GM18870 (cell line): ENCODE results near the gene UVRAG.

Experiments
- ATAC-seq: cut with Tn5 transposase; IDR thresholded peaks from one replicate; pipeline ENCODE4 v1.9.1; 2021; ENCODE audit warnings: moderate library complexity; ENCODE audit not compliant: unreplicated experiment

The UVRAG gene

DNA sequence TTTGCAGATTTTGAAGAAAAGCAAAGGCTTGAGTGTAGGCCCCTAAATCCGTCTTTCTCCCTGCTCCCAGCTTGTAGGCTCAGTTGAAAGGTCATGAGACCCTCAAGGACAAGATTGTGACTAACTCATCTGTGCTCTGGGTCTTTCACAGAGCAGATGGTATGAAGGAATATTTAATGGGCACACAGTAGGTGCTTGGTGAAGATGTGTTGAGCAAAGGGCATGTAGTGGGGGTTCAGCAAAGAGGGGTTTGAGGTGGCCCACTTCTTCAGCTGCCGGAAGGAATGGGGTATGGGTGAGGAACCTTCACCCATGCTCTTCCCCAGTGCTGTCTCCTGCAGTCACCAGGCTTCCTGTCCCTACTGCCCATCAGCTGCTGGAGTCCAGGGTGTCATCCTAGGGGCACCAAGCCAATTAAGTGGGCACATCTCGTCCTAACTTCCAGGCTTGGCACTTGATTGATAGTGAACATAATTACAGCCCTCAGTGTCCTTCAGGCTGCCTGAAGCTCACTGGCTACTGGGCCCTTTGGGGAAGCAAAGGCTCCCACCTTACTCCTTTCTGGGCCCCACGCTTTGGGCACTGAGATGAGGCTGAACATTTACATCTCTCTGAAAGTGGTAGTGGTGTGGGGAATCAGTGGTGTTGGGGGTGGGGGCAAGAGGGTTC, 31.5 kb upstream of the UVRAG start:
- ATAC-seq = no peak

DNA sequence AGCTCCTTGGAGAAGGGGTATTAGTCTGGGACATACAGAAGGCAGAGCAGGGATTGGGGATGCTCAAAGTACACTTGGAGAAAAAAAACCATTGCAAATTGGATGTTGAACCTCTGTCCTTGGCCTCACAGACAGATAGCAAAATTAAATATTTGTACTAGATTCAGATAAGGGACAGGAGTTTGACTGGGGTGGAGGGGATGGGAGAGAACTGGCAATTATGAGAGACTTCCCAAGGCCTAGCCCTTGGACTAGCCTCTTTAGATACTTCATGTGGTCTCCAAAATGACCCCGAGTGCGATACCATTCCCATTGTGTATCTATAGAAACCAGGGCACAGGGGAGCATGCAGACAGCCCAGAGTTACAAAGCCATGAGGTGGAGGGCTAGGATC, 30.9 kb upstream of the UVRAG start:
- ATAC-seq = no peak

DNA sequence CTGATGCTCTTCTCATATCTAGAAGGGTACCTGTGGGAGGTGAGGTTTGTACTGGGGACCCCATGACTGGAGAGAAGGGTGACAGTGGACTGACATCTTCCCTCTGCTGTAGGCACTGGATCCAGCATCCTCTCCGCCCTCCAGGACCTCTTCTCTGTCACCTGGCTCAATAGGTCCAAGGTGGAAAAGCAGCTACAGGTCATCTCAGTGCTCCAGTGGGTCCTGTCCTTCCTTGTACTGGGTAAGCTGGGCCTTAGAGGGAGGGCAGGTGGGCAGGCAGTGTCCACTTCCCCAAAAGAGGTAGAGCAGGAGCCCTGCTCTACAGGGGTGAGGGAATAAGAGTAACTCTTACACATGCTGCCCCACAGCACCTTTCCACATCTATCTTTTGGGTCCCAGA, 30.5 kb upstream of the UVRAG start:
- ATAC-seq = no peak

DNA sequence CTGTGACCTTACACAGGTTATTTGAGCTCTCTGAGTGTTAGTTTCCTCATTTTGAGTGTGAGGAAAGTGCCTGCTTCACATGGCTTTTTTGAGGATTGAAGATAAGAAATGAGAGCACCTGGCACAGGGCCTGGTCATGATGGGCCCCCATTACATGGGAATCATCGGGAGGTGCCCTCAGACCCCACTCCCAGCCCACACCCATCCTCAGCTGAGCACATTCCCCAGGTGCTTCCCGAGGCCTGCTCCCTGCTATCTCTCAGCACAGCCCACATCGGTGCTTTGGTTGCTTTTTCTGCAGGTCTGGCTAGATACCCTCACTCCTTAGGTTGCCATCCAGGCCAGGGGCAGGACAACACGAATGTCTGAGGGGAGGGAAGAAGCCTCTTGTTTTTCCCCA, 29.8 kb upstream of the UVRAG start:
- ATAC-seq = no peak

- peak; percentile 50 for ATAC-seq
Observed at GRCh38 chr11:75786101-75786736, 28.8 kb upstream of the UVRAG start.

DNA sequence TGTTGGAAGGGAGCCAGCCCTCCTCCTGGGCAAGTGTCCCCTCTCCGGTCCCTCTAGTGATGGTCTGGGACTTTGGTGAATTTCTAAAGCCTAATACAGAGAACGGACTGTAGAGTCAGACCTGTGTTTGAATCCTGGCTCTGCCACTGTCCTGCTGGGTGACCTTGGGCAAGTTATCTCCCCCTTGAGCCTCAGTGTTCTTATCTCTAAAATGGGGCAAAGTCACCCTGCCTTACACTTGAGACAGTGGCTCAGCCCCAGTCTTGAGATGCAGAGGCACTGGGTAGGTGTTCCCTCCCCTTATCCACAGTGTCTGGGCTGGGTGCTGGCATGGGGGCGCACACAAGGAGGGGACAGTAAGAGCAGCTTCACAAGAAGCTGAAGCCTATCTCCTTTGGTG, 25.5 kb upstream of the UVRAG start:
- ATAC-seq = no peak

DNA sequence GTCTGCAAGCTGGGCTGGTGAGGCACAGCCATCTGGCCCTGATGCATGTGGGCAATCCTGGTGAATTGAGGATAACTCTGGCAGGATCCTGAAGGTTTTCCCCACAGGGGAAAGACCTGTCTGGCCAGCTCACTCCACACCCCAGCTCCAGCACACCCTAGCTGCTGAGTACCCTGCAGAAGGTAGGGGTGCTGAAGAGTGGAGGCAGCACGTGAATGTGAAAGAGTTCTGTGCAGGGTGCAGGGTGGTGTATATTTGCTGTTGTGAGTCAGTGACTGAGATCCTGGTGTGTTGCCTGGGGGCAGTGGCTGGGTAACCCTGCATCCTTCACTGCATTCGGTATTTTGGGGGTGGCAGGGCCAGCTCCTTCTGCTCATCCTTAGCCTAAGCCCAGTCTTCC, 24.0 kb upstream of the UVRAG start:
- no peak for ATAC-seq

- no peak for ATAC-seq
Observed at GRCh38 chr11:75792127-75792731, 22.8 kb upstream of the UVRAG start.

DNA sequence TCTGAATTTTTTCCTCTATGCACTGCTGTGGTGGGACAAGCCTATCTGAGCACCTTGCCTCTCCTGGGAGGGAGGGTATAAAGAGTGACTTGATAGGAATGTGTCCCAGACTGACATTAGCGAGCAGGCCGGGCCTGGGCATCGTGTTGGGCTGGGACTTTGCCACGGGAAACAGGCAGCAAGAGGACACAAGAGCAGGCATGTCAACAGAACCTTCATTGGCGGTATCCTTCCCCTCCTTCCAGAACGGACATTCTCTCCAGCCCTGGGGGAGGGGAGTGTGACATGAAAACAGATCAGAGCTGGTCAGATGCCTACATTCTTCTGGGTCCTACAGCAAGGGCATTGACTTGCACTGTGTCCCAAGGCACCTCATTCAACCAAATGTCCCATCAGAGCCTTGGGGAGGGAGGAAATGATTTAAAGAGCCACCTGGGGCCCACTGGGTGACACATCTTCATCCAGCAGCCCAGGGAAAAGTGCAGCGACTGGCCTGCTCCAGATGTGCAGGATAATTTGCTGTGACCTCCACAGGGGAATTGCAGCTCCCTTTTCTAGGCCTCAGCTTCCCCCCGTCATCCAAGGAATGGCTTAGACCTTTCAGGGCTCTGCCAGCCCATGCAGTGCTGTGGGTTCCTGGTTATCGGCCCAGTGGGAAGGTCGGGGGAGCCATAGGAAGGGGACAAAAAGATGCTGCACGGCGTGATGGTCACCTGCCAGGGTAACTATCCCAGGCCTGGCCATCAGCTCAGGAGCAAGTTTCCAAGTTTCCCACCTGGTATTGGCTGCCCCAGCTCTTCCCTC, 21.8 kb upstream of the UVRAG start:
- no peak for ATAC-seq

GRCh38 chr11:75793966-75794365, 21.0 kb upstream of the UVRAG start:
- no peak for ATAC-seq

DNA sequence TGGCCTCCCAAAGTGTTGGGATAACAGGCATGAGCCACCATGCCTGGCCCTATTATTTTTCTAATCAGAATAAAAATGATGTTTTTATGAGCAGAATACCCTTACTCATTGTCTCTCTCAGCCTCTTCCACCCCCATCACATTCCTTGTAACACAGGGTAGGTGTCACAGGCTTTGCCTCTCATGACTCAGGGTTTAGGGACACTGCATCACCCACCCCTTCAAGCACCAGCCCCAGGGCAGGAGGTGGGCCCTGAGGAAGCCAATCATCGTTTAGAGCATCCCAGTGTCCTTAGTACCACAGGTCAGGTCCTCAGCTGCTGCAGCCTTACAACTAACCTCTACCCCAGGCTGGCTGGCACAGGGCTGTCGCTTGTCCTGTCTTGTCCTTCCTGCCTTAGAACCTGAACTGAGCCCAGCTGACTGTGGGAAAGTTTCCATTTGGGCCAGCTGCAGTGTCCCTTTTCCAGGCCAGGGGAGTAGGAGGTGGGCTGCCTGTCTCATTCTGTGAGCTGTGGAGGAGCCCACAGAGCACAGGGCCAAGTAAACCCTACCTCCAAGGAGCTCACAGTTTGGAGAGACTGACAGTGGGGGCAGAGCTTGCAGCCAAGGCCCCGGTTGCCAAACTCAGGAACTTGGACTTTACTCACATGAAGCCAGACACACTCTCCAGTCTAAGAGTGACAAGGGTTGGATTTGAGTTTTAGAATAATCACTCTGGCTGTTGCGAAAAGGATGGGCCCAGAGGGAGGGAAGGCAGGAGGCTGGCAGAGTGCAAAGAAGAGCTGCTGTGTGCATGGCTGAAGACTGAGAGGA, 19.5 kb upstream of the UVRAG start:
- ATAC-seq = no peak

DNA sequence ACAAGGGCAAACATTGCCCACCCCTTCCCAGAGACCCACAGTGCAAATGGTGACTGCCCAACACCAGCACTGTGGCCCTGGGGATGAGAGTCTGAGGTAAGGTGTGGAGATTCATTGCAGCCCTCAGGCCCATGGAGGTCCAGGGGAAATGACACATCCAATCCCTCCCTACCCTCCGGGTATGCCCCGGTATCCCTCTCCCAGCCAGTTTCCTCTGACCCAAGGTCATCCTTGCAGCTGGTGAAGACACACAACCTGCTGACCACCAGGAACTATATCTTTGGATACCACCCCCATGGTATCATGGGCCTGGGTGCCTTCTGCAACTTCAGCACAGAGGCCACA, 18.9 kb upstream of the UVRAG start:
- ATAC-seq = no peak

GRCh38 chr11:75797116-75797515, 17.9 kb upstream of the UVRAG start:
- ATAC-seq = no peak

DNA sequence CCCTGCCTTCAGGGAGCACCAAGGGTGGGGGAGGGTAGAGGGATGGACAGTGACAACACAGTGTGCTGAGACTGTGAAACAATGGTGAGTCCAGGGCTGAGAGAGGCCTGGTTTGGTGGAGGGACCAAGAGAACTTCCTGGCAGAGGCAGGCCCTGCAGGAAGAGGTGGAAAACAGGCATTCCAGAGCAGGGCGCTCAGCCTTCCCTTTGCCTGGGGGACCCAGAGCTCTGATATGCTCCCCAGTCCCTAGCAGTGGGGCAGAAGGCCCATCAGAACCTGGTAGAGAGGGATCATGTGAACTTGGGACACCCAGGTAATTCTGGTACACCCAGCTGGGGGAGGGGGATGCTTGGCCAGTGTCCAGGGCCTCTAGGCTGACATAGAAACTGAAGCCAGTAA, 17.2 kb upstream of the UVRAG start:
- ATAC-seq = no peak

GRCh38 chr11:75800136-75800675, 14.8 kb upstream of the UVRAG start:
- ATAC-seq = no peak

DNA sequence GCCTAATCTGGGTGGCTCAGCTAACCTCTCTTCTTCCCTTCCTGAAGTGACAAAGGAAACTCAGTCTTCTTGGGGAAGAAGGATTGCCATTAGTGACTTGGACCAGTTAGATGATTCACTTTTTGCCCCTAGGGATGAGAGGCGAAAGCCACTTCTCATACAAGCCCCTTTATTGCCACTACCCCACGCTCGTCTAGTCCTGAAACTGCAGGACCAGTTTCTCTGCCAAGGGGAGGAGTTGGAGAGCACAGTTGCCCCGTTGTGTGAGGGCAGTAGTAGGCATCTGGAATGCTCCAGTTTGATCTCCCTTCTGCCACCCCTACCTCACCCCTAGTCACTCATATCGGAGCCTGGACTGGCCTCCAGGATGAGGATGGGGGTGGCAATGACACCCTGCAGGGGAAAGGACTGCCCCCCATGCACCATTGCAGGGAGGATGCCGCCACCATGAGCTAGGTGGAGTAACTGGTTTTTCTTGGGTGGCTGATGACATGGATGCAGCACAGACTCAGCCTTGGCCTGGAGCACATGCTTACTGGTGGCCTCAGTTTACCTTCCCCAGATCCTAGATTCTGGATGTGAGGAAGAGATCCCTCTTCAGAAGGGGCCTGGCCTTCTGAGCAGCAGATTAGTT, 14.2 kb upstream of the UVRAG start:
- no peak for ATAC-seq

- no peak for ATAC-seq
Observed at GRCh38 chr11:75801362-75802020, 13.5 kb upstream of the UVRAG start.

- no peak for ATAC-seq
Observed at GRCh38 chr11:75802021-75802912, 12.7 kb upstream of the UVRAG start.
